Chondrocyte (in vitro differentiated cells): Measurements from ENCODE around the gene EIF5B. TPM values are rescaled to one million over a fixed set of nuclear protein-coding genes. Genes with fewer than 3 reads are reported as not detected.

ENCODE experiments used
- DNase-seq: peaks from one replicate; pipeline ENCODE4 v3.0.0; 2021; ENCODE audit warnings: mixed read lengths, low spot score
- H3K27ac Mint-ChIP-seq: one replicate; pipeline ENCODE4 v1.8.0; 2021; ENCODE audit warnings: mild to moderate bottlenecking, moderate library complexity, mixed read lengths; ENCODE audit not compliant: unreplicated experiment
- H3K27me3 Mint-ChIP-seq: 2 replicates; pipeline ENCODE4 v1.8.0; 2021; ENCODE audit warnings: low read depth, mixed read lengths
- H3K36me3 Mint-ChIP-seq: 2 replicates; pipeline ENCODE4 v1.8.0; 2021; ENCODE audit warnings: low read depth, mixed read lengths
- H3K4me1 Mint-ChIP-seq: 2 replicates; pipeline ENCODE4 v1.8.0; 2021; ENCODE audit warnings: low read depth, mild to moderate bottlenecking, mixed read lengths
- H3K4me3 Mint-ChIP-seq: one replicate; pipeline ENCODE4 v1.8.0; 2021; ENCODE audit warnings: mild to moderate bottlenecking, moderate library complexity, mixed read lengths; ENCODE audit not compliant: unreplicated experiment
- H3K9me3 Mint-ChIP-seq: 2 replicates; pipeline ENCODE4 v1.8.0; 2021; ENCODE audit warnings: low read depth, mixed read lengths
- total RNA-seq: library from RNA; stranded (reverse); gene quantifications from 3 replicates; pipeline ENCODE4 v1.2.1, GENCODE V29; 2021
- TF ChIP-seq, protein P1 (sequence below): fragments of 200-600 bp; sonication (generic); IDR thresholded peaks from 2 replicates; pipeline ENCODE4 v1.5.0; 2021; ENCODE audit warnings: antibody characterized with exemption, mild to moderate bottlenecking, moderate library complexity

Gene EIF5B
- total RNA-seq, 1 donor from 2014 or later: 35.2 TPM

DNA sequence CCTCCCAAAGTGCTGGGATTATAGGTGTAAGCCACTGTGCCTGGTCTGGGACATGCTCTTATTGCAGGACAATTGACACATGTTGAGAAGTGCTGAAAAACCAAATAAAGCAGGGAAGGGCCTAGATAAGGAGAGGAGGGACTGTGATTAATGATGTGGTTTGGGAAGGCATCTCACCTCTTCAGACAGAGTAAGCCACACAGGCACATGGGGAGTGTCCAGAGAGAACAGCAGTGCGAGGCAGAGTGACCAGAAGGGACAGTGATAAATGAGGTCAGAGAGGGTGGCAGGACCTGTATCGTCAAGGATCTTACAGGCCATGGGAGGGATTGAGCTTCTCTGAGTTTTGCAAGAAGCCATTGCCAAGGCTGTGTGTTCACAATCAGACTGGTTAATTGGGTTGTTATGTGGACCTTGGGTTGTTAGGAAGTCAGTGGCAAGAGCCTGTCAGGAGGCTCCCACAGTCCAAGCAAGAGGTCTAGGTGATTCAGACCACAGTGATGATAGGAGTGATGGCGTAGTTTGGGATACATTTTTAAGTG, 58.5 kb downstream of the EIF5B start:
- TF ChIP-seq, protein P1, sequence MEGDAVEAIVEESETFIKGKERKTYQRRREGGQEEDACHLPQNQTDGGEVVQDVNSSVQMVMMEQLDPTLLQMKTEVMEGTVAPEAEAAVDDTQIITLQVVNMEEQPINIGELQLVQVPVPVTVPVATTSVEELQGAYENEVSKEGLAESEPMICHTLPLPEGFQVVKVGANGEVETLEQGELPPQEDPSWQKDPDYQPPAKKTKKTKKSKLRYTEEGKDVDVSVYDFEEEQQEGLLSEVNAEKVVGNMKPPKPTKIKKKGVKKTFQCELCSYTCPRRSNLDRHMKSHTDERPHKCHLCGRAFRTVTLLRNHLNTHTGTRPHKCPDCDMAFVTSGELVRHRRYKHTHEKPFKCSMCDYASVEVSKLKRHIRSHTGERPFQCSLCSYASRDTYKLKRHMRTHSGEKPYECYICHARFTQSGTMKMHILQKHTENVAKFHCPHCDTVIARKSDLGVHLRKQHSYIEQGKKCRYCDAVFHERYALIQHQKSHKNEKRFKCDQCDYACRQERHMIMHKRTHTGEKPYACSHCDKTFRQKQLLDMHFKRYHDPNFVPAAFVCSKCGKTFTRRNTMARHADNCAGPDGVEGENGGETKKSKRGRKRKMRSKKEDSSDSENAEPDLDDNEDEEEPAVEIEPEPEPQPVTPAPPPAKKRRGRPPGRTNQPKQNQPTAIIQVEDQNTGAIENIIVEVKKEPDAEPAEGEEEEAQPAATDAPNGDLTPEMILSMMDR: no peak
- Mint-ChIP-seq H3K27me3 (no peaks in the 10 kb centered on the region), H3K36me3 (peaks cover 41% of the 10 kb centered on the region), H3K4me1 (peaks cover 5% of the 10 kb centered on the region), H3K27ac (no peak overlapping the region), H3K9me3 (no peaks in the 10 kb centered on the region), H3K4me3 (no peak overlapping the region)
- DNase-seq: no peak

DNA sequence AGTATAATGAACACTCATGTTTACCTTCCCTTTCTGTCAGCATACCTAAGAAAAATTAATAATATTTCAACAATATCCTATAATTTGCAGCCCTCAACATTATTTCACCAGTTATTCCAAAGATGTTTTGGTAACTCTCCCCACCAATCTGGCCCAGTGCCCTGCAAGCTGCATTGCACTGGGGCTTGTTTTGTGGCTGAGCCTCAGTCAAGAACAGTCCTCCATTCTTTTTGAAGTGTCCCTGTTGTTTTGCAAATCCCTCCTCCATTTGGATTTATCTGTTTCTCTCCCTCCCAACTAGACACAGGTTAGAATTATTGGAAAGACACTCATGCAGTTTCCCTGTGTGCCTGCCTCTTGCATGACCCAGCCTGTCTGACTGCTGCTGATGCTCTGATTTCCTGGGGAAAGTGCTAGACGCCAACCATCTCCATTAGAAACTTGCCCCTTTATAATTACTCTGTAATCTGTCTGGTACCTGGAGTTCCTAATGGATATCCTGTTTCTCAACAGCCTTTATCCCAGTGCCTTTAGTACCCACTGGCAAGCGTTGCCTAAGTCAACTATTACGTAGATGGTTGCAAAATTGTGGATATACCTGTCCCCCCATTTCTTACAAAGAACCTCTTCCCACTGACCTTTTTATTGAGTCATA, 60.2 kb downstream of the EIF5B start:
- DNase-seq: no peak
- H3K4me1 Mint-ChIP-seq: peaks cover 3% of the 10 kb centered on the region
- TF ChIP-seq, protein P1: no peak
- H3K36me3 Mint-ChIP-seq: peaks cover 39% of the 10 kb centered on the region
- H3K9me3 Mint-ChIP-seq: no peaks in the 10 kb centered on the region
- H3K27ac Mint-ChIP-seq: no peak overlapping the region
- no peaks in the 10 kb centered on the region for H3K27me3 Mint-ChIP-seq
- no peak overlapping the region for H3K4me3 Mint-ChIP-seq

DNA sequence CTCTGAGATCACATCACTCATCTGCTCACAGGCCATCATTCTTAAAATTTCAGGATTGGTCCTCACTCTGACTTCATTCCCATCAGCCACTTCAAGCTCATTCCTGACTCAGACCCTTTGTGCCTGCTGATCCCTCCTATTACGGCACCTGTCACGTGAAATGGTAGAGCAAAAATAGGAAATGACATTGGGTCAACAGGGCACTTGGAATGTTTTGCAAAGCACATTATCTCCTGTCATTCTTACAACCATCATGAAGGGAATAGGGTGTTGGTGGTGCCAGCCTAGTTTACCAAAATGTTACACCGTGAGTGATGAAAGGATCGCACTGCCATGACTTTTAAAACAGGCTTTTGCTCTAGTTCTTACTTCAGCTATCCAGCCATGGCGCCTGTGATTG, 61.1 kb downstream of the EIF5B start:
- Mint-ChIP-seq H3K27ac (no peak overlapping the region), H3K36me3 (peaks cover 46% of the 10 kb centered on the region), H3K27me3 (no peaks in the 10 kb centered on the region), H3K9me3 (no peaks in the 10 kb centered on the region), H3K4me3 (no peak overlapping the region), H3K4me1 (peaks cover 3% of the 10 kb centered on the region)
- no peak for DNase-seq
- TF ChIP-seq, protein P1: no peak

DNA sequence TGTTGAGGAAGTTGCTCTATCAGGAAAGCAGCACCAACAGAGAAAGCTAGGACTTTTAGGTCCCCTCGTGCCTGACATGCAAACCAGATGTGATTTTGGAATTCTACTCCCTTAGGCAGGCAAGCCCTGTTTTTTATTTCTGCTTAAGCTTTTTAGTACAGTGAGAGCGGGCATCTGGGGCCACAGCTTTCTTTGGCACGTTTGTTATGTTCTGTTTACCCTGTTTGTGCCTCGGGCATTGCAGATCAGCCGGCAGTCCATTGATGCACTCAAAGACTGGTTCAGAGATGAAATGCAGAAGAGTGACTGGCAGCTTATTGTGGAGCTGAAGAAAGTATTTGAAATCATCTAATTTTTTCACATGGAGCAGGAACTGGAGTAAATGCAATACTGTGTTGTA, 61.9 kb downstream of the EIF5B start:
- H3K4me1 Mint-ChIP-seq: no peaks in the 10 kb centered on the region
- peaks cover 48% of the 10 kb centered on the region for H3K36me3 Mint-ChIP-seq
- H3K27ac Mint-ChIP-seq: no peak overlapping the region
- H3K4me3 Mint-ChIP-seq: no peak overlapping the region
- no peaks in the 10 kb centered on the region for H3K27me3 Mint-ChIP-seq
- no peak for DNase-seq
- H3K9me3 Mint-ChIP-seq: no peaks in the 10 kb centered on the region
- TF ChIP-seq, protein P1: no peak

DNA sequence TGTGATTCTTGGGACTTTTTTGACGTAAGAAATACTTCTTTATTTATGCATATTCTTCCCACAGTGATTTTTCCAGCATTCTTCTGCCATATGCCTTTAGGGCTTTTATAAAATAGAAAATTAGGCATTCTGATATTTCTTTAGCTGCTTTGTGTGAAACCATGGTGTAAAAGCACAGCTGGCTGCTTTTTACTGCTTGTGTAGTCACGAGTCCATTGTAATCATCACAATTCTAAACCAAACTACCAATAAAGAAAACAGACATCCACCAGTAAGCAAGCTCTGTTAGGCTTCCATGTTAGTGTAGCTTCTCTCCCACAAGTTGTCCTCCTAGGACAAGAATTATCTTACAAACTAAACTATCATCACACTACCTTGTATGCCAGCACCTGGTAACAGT, 62.6 kb downstream of the EIF5B start:
- Mint-ChIP-seq H3K27me3 (no peaks in the 10 kb centered on the region), H3K36me3 (peaks cover 49% of the 10 kb centered on the region), H3K27ac (peak overlapping the region; percentile 35), H3K9me3 (no peaks in the 10 kb centered on the region), H3K4me1 (no peaks in the 10 kb centered on the region), H3K4me3 (no peak overlapping the region)
- TF ChIP-seq, protein P1: no peak
- DNase-seq: no peak
